ENCODE data around the gene ZBTB42.

- TF ChIP-seq CTCF (IDR thresholded peaks at IDR 0.05) (no peak), POLR2A (IDR thresholded peaks at IDR 0.05) (no peak)
Observed at GRCh38 chr14:104766863-104767633, 33.9 kb upstream of the ZBTB42 start.
